T-helper 2 cell (primary cell): Measurements from ENCODE around the gene RPS6KA3.
A peak's percentile ranks its signal among the peaks of the same experiment; 100 is the strongest.

Experiments used
- DNase-seq, 5 experiments: peaks; one replicate each; pipeline versions ENCODE4 v3.0.0 to v3.0.0-alpha.2; 2012 to 2022
- total RNA-seq, 2 donors: gene quantifications; one replicate each; lab custom pipeline; 2026; lab: John Stamatoyannopoulos, UW

Gene RPS6KA3
- 187 to 266 reads per million in 2 donors for total RNA-seq

DNA sequence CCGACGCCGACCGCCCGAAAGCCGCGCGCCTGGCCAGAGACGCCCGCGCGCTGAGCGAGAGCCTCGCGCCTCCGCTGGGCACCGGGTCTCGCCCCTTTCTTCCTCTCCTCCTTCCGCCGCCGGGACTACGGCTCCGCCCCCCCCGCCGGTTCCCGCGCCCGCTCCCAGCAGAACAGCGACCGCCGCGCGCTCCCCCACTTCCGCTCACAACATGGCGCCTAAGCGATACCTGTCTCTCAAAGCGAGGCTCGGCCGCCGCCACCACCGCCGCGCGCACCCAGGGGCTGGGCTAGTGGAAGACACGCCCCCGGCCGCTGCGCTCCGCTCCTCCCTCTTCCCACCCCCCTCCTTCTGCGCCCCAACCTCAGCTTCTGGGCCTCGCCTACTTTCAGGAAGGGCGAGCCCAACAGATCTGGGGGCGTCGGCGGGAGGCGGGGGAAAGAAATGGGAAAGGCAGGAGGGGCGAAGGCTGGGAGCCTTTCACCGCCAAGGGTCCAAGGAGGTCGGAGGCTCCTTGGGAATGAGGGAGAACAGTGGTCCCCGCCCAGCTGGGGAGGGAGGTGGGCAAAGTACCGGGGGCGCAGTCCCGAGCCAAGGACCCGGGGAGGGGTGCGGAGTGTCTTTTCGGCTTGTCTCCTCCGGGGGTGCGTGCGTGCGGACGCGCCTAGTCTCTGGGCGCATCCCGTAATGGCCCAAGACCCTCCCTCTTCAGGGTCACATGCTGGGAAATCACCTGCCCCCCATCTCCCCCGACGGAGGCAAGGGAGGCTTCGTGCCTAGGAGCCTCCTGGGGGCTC is at the start of gene RPS6KA3:
Gene RPS6KA3, minus strand, starts transcription at position 100 of the 797 bp plus-strand sequence. CDS start 277 bp downstream, outside the sequence.
- peak; percentile 79 to 94 (median 85) for DNase-seq

DNA sequence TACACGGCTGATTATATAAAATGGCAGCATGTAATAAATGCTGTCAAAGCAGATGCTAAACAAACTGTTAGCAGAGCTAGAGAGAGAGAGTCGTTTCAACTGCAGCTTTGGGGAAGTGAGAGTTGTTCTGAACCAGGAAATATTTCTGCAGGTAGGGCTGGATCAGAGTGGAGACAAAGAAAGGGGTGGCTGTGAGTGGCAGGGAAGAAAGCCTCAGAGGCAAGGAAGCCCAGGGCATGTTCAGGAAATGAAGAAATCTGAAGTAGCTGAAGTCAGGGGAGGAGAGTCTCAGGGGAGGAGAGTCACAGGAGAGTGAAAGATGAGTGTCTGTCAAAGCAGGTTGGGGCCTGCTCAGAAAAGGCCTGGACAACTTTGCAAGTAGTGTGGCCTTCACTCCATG is 48.4 kb upstream of the RPS6KA3 start:
- no peak for DNase-seq

DNA sequence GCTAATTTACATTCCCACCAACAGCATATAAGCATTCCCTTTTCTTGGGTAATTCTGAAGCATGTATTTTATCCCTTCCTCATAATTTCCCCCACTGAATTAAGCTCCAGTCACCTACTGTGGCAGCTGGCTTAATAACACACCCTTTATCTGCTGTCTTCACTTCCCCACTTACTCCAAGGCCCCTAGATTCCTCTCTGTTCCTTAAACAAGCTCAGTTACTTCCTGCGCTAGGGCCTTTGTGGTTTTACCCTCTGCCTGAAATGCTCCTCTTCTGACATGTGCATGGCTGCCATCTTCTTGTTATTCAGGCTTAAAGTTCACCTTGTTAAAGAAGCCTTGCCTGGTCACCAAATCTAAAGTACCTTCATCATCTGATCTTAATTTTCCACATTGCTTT is 47.2 kb upstream of the RPS6KA3 start:
- no peak for DNase-seq

DNA sequence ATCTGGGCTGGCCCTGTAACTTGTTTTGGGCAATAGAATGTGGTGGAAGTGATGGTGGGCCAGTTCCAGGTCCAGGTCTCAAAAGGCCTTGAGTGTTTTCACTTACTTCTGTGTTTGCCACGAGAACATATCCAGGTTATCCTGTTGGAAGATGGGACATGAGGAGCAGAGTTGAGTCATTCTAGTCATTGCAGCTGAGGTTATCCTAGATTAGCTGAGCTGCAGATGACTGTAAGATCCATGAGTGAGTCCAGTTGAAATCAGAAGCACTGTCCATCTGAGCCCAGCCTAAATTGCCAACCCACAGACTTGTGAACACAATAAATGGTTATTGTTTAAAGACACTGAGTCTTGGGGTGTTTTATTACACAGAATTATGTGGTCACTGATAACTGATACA is 45.3 kb upstream of the RPS6KA3 start:
- DNase-seq, result no peak

GRCh38 chrX:20311505-20311904 is 44.8 kb upstream of the RPS6KA3 start:
- no peak for DNase-seq

GRCh38 chrX:20309806-20310205 is 43.1 kb upstream of the RPS6KA3 start:
- DNase-seq, result no peak

DNA sequence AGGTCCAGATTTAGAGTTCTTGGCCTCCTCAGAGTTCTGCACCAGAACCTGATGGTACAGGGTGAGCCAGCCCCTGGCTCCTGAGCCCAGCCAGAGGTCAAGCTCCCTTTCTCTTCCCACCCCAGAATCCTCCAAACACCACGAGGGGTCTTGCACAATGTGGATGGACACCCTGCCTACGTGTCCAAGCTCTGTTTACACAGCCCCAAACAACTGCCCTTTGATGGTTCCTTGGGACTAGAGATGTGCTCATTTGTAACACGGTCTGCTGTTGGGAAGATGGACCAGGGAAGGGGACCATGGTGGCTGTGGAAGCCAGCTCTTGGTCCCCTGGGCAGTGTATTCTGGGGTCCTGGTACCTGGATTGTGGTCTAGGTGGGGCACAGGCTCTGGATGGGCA is 40.0 kb upstream of the RPS6KA3 start:
- DNase-seq, result no peak

DNA sequence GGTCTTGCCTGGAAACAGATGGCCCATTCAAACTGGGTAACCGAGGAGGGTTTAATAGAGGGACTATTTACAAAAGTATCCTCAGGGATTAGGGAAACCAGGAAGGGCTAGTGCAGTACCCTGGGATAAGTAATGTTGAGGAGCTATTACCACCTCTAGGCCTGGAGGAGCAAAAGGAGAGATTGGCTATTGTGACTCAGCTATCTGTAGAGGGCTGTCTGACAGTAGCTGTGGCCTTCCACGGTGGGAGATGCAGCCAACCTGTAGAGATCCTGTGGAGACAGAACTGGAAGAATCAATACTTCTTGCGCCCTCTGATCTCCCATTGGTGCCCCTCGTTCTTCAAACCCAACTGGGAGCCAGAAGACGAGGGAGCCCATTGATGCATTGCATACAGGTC is 34.1 kb upstream of the RPS6KA3 start:
- DNase-seq, result peak in 1 of 5 experiments; percentile 13

DNA sequence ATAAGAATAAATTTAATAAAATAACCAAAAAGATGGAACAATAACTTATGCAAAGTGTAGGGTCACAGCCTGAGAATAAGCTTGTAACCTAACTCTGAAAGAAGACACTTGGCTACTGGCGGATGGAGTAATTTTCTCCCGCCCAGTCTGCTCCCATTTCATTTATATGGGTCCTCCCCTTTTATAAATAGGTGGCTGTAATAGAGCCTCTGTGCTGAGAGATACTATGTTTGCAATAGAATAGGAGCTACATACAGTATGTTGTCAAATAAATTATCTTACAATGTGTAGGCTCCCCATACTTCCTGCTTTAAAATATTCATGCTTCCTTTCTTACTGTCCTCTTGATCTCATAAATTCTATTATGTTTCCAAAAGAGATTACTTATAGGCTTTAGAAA is 28.2 kb upstream of the RPS6KA3 start:
- no peak for DNase-seq

DNA sequence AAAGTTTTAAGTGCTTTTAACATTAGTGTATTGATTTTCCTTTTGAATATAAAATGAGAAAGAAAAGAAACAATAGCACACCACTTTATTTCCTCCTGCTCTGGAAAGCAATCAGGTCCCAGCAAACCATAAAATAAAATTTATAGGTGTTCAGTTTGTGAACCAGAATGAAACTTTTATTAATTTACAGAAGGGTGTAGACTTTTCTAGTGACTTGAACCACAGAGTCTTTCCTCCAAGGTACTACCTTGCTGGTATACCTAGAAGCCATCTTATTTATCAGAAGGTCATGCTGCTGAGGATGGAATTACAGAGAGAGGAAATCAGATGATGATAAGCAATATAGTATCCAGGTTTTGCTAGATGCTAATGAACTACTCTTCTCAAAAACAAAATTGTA is 27.6 kb upstream of the RPS6KA3 start:
- no peak for DNase-seq

GRCh38 chrX:20285511-20285910 is 18.8 kb upstream of the RPS6KA3 start:
- no peak for DNase-seq

DNA sequence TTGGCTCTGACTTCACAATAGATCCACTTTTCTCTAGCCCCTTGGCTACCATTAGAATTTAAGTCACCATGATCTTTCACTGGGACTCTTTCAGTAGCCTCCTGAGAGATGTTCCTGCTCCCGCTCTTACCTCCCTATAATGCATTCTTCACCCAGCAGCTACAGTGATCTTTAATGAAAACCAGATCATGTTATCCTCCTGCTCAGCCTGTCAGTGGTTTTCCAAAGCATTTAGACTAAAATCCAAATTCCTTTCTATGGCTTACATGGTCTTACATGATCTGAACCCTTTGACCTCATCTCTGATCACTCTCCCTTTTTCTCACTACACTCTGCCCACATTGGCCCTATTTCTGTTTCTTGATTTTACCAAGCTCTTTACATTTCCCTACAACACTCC is 18.3 kb upstream of the RPS6KA3 start:
- no peak for DNase-seq

- DNase-seq, result no peak
Measured at GRCh38 chrX:20284444-20284843, 17.7 kb upstream of the RPS6KA3 start.

DNA sequence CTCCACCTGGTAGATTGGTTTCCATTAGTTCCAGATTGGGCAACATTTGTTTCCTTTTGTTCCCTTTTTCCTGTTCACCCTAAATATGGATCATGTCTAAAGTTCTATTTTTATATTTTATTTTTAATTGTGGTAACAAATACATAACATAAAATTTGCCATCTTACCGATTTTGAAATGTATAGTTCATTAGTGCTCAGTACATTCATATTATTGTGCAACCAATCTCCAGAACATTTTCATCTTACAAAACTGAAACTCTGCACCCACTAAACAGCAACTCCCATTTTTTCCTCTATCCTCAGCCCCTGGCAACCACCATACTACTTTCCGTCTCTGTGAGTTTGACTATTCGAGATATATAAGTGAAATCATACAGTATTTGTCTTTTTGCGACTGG is 14.2 kb upstream of the RPS6KA3 start:
- DNase-seq, result no peak

- DNase-seq, result no peak
Measured at GRCh38 chrX:20274121-20274520, 7.4 kb upstream of the RPS6KA3 start.

GRCh38 chrX:20271730-20272129 is 5.0 kb upstream of the RPS6KA3 start:
- no peak for DNase-seq

DNA sequence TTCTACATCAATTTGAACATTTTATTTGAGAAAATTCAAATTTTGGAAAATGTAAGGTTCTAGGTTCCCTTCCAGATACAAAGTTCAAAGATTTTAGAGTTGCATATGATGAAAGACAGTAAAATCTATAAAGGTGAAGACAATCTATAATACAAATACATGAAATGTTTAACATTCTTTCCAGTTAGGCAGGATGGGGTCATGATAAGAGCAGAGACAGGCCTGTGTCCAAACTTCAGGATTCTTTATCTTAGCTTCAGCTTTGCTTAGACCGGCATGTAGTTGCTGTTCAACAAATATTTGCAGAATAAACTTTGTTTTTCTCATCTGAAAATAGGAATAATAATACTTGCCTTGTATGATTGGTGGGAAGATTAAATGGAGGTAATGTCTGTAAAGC is 4.5 kb upstream of the RPS6KA3 start:
- DNase-seq, result no peak

GRCh38 chrX:20270562-20270890 is 3.8 kb upstream of the RPS6KA3 start:
- no peak for DNase-seq

DNA sequence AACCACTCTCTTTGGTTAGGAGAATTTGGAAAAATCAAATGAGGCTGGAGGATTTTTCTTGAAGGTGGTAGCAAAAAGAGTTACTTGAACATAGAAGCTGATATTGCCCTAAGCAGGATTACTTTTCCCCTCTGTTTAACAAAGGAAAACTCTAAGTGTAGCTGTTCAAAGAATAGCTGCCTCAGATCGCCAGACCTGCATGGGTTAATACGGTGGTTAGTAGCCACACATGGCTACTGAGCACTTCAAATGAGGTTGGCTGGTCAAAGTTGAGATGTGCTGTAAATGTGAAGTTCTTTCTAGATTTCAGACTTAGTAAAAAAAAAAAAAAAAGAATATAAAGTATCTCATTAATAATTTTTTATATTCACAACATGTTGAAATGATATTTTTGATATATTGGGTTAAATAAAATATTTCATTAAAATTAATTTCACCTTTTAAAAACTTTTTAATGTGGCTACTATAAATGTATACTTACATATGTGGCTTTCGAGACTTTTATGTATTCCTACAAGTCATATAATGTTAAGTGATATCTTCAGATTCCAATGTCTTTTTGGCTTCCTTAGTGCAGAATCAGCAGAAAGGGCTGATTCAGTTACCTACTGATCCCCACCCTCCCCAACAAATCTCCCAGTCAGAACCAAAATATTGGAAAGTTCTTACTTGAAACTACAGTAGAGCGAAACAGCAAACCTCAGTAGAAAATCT is 3.3 kb upstream of the RPS6KA3 start:
- DNase-seq, result no peak

- DNase-seq, result peak in 1 of 5 experiments; percentile 6
Measured at GRCh38 chrX:20267931-20268701, 1.4 kb upstream of the RPS6KA3 start.

DNA sequence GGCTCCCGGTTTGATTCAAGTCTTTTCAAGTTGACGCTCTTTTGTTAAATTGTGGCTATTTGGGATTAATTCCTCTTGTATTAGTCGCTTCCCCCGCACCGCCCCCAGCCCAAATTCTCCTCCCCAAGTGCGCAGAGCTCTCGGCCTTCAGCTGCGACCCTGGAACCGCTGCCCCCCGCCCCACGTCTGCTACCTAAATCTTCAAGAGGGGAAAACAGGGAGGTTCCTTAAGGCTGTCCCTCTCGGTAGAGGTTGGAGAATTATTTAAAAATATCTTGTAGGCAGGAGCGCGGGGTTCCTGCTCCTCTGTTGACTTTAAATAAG is 860 bp upstream of the RPS6KA3 start:
- DNase-seq, result no peak

GRCh38 chrX:20265726-20266681 is 705 bp downstream of the RPS6KA3 start:
- DNase-seq, result peak in 4 of 5 experiments; percentile 9 to 50 (median 16)
